ENCODE measurements around the gene TP73.

Gene TP73

DNA sequence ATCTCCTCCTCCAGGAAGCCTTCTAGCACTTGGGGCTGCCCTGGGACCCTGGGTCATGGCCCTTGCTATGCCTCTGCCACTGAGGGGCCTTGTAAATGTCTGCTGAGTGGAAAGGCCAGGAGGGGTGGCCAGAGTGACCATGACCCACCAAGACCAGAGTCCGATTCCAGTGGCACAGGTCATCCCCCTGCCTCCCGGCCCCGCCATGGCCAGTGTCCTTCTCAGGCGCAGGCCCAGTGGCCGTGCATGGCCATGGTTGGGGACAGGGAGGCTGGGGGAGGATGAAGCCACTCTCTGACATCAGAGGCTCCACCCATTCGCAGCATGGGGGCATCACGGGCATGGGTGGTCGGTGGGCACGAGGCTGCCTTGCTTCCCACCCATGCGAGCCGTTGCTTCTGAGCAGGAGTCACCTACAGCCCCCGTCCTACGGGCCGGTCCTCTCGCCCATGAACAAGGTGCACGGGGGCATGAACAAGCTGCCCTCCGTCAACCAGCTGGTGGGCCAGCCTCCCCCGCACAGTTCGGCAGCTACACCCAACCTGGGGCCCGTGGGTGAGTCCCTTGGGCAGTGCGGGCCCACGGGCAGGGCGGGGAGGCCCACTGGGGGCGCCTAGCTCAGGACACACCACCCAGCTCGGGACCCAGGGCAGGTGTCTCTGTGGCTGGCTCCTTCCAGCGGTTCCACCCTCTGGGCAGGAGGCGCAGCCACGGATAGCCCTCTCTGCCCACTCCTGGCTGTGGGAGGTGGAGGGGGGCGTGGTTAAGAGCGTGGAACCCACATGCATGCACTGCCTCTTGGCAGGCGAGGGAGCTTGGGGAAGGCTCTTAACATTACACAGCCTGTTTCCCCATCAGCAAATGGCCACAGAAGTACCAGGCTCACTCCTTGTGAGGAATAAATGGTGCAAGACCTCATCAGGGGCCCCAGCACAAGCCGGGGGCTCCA lies 77.6 kb downstream of the TP73 start:
- no peak for DNase-seq (ENCODE audit: low read depth)

GRCh38 chr1:3730543-3731247 lies 78.4 kb downstream of the TP73 start:
- DNase-seq (ENCODE audit: low read depth) = no peak

DNA sequence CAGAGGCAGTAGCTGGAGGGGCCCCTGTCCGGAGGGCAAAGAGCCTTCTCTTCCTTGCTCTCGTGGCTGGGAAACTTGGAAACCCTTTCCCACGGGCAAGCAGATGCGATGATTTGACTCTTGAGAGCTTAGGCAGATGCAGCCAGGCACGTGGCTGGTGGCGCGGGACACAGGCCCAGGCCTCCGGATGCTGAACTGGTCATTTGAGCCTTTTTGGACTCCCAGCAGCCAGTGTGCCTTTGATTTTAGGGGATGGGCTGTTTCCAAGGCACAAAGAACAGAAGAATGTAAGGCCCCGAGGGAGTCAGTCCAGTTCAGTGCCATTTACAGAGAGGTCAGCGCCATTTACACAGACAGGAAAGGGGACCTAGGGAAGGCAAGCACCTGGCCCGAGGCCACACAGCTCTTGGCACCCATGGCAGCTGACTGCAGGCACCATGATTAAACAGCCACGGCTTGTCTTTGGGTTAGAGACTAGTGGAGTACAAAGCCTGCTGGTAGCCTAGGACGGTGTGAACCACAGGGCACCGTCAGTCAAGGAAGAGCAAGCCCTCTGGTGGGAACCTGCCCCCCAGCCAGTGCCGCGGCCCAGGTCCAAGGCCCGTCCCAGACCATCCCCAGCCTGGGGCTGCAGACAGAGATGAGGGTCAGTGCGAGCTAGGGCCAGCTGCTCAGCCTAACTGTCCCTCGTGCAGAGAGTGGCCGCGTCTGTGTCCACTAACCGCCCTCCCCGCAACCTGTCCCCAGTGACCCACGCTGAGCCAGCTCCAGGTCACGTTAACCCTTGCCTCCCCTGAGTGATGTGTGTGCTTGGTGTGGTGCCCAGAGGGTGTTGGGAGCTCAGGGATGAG lies 79.5 kb downstream of the TP73 start:
- no peak for DNase-seq (ENCODE audit: low read depth)

GRCh38 chr1:3732434-3733093 lies 80.2 kb downstream of the TP73 start:
- no peak for DNase-seq (ENCODE audit: low read depth)

- DNase-seq (ENCODE audit: low read depth) = no peak
These were observed 81.0 kb downstream of the TP73 start for GRCh38 chr1:3733094-3733882.

- no peak for DNase-seq (ENCODE audit: low read depth)
These were observed 81.7 kb downstream of the TP73 start for GRCh38 chr1:3733883-3734589.

DNA sequence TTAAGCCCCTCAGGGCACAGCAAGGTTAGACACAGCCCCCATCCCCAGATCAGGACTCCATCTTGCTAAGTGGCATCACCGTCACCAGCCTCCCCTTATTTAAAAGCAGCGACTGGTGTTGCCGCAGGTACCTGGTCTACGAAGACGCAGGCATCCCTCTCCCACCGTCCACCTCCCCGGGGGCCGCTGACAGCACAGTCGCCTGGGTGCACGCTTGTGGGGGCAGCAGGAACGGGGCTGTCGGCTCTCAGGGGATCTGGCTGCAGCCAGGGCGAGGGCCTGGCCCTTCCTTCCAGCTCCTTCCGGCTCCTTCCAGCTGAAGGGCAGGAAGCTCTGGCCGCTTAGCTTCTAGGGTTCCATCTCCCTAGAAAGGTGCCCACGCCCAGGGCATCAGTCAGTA lies 82.3 kb downstream of the TP73 start:
- DNase-seq (ENCODE audit: low read depth) = no peak

DNA sequence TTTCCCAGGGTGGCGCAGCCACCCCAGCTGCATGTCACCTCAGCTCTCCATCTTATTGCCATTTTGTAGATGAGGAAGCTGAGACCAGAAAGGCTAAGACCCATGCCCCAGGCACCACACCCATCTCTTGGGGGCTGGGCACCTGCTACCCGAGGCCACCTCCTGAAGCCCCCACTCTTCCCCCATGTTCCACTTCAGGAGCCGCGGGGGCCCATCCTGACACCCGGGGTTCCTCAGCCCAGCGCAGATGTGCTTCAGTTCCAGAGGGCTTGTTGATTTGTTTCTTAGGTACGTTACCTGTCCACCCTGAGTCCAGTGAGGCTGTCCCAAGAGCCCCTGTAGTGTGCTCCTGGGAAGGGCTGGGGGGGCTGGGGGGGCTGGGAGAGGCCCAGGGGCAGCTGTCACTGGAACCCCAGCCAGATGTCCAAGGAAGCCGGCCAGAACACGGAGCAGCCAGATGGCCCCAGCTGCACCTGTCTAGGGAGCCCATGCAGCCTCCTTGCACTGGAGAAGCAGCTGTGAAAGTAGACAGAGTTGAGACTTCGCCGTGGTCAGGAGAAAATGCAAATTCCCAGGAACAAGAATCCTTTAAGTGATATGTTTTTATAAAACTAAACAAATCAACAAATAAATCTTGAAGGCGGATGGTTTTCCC lies 82.8 kb downstream of the TP73 start:
- DNase-seq (ENCODE audit: low read depth) = no peak

DNA sequence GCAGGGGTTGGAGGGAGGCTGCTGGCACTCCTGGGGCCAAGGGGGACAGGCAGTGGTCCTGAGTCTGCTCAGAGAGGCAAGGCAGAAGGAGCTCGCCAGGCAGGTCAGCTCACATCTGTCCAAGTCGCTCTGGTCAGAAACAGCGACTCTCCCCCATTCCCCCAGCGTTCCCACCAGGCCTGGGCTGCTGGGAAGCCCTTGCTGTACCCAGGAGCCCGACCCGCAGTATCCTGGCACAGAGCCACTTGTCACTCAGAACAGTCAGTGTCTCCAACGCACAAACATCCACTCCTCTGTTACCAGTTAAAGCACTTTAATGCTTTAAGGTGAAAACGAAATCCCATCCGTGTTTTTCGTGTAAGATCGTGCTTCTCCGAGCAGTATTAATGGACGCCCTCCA lies 83.4 kb downstream of the TP73 start:
- no peak for DNase-seq (ENCODE audit: low read depth)

- no peak for DNase-seq (ENCODE audit: low read depth)
These were observed 83.8 kb downstream of the TP73 start for GRCh38 chr1:3736131-3736561.

GRCh38 chr1:3736708-3737107 lies 84.4 kb downstream of the TP73 start:
- DNase-seq (ENCODE audit: low read depth) = no peak

DNA sequence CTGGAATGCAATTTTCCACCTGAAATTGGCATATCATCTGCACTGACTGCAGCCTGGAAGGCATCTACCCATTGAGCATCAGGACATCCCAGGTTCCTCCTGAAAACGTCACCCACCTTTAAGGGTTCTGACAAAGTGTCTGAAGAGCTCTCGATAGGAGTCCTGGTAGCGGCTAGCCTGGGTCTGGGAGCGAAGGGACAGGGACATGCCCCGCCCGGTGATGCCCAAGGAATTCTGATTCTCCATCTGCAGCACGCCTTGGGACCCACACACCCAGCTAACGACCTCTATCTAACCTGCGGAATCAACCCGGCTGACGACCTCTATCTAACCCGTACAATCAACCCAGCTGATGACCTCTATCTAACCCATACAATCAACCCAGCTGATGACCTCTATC lies 86.6 kb downstream of the TP73 start:
- DNase-seq (ENCODE audit: low read depth) = no peak

- DNase-seq (ENCODE audit: low read depth) = no peak
These were observed 87.7 kb downstream of the TP73 start for GRCh38 chr1:3740042-3740441.

DNA sequence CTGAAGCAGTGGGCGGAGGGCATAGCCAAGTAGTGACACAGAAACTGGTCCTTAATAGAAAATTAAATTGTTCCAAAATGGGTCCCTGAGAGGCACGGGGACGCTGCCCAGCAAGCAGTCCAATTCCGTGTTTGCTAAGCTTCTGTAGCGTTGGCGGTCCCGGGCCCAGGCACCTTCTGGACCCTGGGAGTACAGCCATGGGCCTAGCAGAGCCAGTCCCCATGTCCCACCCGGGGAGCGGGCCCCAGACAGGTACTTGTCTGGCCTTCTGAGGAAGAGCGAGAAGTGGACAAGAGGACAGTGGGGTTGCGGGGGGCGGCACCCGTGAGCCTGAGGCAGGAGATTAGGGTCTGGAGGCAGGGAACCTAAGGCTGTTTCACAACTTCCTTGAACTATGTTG lies 88.4 kb downstream of the TP73 start:
- no peak for DNase-seq (ENCODE audit: low read depth)

GRCh38 chr1:3741566-3742438 lies 89.5 kb downstream of the TP73 start:
- DNase-seq (ENCODE audit: low read depth) = no peak

DNA sequence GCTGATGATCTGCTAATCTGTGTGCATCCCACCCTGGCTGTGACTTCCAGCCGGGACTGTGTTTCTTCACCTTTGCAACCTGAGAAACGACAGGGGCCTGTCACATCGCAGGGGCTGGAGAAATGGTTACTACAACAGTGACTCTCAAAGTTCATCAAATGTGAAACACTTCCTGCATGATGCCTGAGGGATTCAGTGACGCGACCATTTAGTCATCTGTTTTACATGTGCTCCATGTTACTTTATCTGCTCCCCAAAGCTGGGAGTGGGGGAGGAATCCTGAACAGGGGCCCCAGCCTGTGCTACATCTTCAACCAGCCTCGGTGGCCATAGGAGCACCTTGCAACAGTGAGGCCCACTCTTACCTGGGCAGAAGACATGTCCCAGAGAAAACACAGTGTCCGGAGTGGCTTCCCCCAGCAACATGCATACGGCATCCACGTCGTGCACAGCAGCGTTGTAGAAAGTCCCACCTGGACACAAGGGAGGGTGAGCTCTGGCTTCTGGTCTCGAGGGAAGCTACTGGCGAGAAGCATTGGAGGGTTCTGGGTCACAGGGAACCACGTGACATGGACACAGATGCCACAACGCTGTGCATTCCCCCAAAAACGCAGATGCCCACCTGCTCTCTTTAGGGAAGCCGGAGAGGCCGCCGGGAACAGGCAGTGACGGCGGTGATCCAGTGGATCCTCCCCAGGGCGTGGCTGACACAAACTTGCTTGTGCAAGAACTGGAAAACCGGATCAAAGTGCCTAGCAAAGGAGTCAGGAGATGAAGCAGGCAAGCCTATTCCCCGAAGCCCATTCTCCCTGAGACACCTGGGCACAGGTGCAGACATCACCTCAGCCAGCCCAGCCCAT lies 90.4 kb downstream of the TP73 start:
- DNase-seq (ENCODE audit: low read depth) = no peak

DNA sequence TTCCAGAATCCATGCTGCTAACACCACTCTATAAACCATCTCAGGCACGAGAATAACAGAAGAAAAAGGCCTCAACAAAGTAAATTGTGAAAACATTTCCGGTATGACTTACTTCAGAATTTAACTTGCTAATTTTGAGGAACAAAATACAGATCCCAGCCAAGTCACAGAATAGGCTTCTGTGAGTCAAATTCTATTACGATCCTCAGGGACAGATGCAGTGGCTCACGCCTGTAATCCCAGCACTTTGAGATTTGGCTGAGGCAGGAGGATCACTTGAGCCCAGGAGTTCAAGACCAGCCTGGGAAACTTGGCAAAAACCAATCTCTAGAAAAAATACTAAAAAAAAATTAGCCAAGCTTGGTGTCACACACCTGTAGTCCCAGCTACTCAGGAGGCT lies 91.1 kb downstream of the TP73 start:
- DNase-seq (ENCODE audit: low read depth) = no peak

DNA sequence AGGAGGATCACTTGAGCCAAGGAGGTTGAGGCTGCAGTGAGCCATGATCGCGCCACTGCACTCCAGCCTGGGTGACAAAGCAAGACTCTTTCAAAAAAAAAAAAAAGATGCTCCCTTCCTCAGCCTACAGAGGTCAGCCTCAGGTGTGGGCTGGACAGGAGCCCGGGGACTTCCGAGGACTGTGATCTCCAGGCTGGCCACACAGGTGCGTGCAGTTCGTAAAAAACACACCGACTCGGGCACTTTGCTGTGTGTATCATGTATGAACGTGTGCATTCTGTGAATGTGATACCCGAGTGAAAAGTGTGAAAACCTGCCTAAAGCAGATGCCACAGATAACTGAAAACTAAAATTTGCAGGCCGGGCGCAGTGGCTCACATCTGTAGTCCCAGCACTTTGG lies 91.5 kb downstream of the TP73 start:
- no peak for DNase-seq (ENCODE audit: low read depth)
